HepG2 (cell line): ENCODE results near the gene SREBF1.

Experiments used
- JUND ChIP-seq: sonication (generic); formaldehyde crosslinking; IDR thresholded peaks from 2 replicates; pipeline ENCODE4 v1.8.0; 2022; ENCODE audit warnings: mild to moderate bottlenecking, missing genetic modification reagents
- SAP130 ChIP-seq: IDR thresholded peaks from 2 replicates; pipeline ENCODE4 v1.6.1; 2016; ENCODE audit warnings: low read depth
- YY1 ChIP-seq: IDR thresholded peaks from 2 replicates; pipeline ENCODE4 v1.6.1; 2011; ENCODE audit warnings: low read length, low read depth, moderate library complexity, mild to moderate bottlenecking; ENCODE audit not compliant: insufficient read depth, insufficient replicate concordance
- ZNF383 ChIP-seq: sonication (generic); formaldehyde crosslinking; IDR thresholded peaks from 2 replicates; pipeline ENCODE4 v1.4.0; 2020; ENCODE audit warnings: missing genetic modification reagents, mild to moderate bottlenecking, borderline replicate concordance
- ZNF431 ChIP-seq: sonication (generic); formaldehyde crosslinking; IDR thresholded peaks from 2 replicates; pipeline ENCODE4 v1.9.0; 2022; ENCODE audit warnings: missing genetic modification reagents, low read depth, mild to moderate bottlenecking, borderline replicate concordance
- TF ChIP-seq, protein P1 (sequence below): sonication (generic); formaldehyde crosslinking; IDR thresholded peaks from 2 replicates; pipeline ENCODE4 v1.8.1; 2023; ENCODE audit warnings: mild to moderate bottlenecking, inconsistent platforms, moderate library complexity, missing genetic modification reagents, borderline replicate concordance

GRCh38 chr17:17853811-17854447 is 17.1 kb upstream of the SREBF1 start:
- TF ChIP-seq JUND (CRISPR knock-in tag) (no peak), ZNF431 (no peak), SAP130 (no peak), YY1 (no peak), ZNF383 (CRISPR knock-in tag) (no peak)
- TF ChIP-seq, protein P1, sequence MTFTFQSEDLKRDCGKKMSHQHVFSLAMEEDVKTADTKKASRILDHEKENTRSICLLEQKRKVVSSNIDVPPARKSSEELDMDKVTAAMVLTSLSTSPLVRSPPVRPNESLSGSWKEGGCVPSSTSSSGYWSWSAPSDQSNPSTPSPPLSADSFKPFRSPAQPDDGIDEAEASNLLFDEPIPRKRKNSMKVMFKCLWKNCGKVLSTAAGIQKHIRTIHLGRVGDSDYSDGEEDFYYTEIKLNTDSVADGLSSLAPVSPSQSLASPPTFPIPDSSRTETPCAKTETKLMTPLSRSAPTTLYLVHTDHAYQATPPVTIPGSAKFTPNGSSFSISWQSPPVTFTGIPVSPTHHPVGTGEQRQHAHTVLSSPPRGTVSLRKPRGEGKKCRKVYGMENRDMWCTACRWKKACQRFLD (CRISPR knock-in tag) = no peak
